ENCODE results near the gene NDUFV1.

Gene NDUFV1

GRCh38 chr11:67574938-67575337 is 31.8 kb upstream of the NDUFV1 start:
- Histone ChIP-seq H3K27ac (ENCODE audit: low read depth in 2 of 2, low read length in 2 of 2) (no peak overlapping the region), H3K27me3 (ENCODE audit: control insufficient read depth in 2 of 2, insufficient read depth in 2 of 2, low read length in 2 of 2) (peaks cover 0 to 3% of the 10 kb centered on the region in 2 donors), H3K36me3 (ENCODE audit: control insufficient read depth in 2 of 2, insufficient read depth in 2 of 2, low read length in 2 of 2) (no peaks in the 10 kb centered on the region), H3K9ac (ENCODE audit: low read depth in 1 of 2, low read length in 2 of 2) (no peak overlapping the region), H3K4me3 (ENCODE audit: low read length in 2 of 2) (no peak overlapping the region), H3K9me3 (ENCODE audit: control insufficient read depth in 2 of 2, low read length in 2 of 2) (no peaks in the 10 kb centered on the region), H3K4me1 (ENCODE audit: control insufficient read depth in 2 of 2, insufficient read depth in 2 of 2, low read length in 2 of 2) (peaks cover 5 to 6% of the 10 kb centered on the region in 2 donors)

DNA sequence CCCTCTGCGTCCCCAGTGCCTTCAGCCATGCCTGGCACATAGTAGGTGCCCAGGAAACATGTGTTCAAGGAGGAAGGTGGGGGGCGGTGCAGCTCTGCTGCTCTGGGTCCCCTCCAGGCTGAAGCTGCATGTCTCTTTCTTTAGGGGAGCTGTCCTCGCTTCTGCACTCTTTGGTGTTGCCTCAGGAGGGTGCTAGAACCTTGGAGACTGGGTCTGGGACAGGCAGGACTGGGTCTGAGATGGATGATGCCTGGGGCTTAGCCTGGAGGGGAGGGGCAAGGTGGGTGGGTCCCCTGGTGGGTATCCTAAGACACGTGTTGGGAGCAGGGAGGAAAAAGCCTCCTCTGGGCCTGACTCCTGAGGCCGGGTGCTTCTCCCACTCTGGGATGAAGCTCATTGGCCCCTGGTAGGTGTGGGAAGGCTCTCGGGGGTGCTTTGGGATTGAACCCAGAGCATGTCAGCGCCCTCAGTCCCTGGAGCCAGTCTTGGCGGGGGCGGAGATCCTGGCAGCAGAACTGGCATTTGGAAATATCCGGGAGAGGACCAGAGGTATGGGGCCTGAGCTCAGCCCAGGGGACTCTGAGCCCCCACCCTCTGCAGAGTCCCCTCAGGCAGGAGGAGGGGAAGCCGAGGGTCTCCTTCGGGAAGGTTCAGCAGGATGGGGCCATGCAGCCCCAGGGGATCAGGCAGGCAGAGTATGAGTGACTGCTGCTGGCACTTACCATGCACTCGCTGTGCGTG is 29.8 kb upstream of the NDUFV1 start:
- no peak overlapping the region for H3K27ac ChIP-seq (ENCODE audit: low read depth in 2 of 2, low read length in 2 of 2)

DNA sequence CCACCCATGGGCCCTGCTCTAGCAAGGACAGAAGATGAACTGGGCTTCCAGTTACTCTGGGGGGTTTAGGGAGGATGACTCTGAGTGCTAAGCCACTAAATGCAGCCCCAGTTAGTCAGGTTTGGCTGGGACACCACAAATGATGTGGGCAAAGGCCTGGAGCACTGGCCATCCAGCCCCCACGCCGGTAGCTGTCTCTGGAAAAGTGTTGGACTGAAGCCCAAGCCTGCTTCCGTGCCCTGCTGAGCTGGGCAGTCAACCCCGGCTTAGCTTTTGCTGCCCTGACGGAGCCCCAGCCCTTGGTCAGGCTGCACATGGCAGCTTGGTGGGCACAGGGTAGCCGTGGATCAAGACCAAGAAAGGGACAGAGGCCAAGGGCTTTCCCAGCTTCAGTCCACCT is 28.8 kb upstream of the NDUFV1 start:
- Histone ChIP-seq H3K36me3 (ENCODE audit: control insufficient read depth in 2 of 2, insufficient read depth in 2 of 2, low read length in 2 of 2) (no peaks in the 10 kb centered on the region), H3K4me3 (ENCODE audit: low read length in 2 of 2) (no peak overlapping the region), H3K9ac (ENCODE audit: low read depth in 1 of 2, low read length in 2 of 2) (no peak overlapping the region), H3K27ac (ENCODE audit: low read depth in 2 of 2, low read length in 2 of 2) (no peak overlapping the region), H3K27me3 (ENCODE audit: control insufficient read depth in 2 of 2, insufficient read depth in 2 of 2, low read length in 2 of 2) (peaks cover 0 to 3% of the 10 kb centered on the region in 2 donors), H3K4me1 (ENCODE audit: control insufficient read depth in 2 of 2, insufficient read depth in 2 of 2, low read length in 2 of 2) (peaks cover 9 to 12% of the 10 kb centered on the region in 2 donors), H3K9me3 (ENCODE audit: control insufficient read depth in 2 of 2, low read length in 2 of 2) (no peaks in the 10 kb centered on the region)

More for the DNA sequence above, 29.8 kb upstream of the NDUFV1 start:
- H3K9ac ChIP-seq (ENCODE audit: low read depth in 1 of 2, low read length in 2 of 2), result no peak overlapping the region
- H3K9me3 ChIP-seq (ENCODE audit: control insufficient read depth in 2 of 2, low read length in 2 of 2), result no peaks in the 10 kb centered on the region
- no peak overlapping the region for H3K4me3 ChIP-seq (ENCODE audit: low read length in 2 of 2)
- H3K36me3 ChIP-seq (ENCODE audit: control insufficient read depth in 2 of 2, insufficient read depth in 2 of 2, low read length in 2 of 2), result no peaks in the 10 kb centered on the region
- peaks cover 6 to 8% of the 10 kb centered on the region in 2 donors for H3K4me1 ChIP-seq (ENCODE audit: control insufficient read depth in 2 of 2, insufficient read depth in 2 of 2, low read length in 2 of 2)
- H3K27me3 ChIP-seq (ENCODE audit: control insufficient read depth in 2 of 2, insufficient read depth in 2 of 2, low read length in 2 of 2), result peaks cover 0 to 3% of the 10 kb centered on the region in 2 donors

DNA sequence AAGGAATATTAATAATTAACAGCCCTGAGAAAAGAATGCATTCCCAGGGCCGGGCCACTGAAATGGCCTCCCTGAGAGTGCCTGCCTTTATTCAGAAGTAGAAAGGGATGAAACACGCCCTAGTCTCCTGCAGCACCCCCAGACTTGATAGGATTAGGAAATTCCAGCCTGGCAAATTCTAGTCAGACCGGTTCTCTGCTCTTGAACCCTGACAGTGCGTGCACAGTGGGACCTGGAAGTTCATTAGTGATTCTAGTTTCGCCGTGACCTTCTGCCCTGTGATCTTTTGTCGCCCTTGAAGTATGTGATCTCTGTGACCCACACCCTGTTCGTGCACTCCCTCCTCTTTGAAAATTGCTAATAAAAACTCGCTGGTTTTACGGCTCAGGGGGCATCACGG is 25.3 kb upstream of the NDUFV1 start:
- Histone ChIP-seq H3K9ac (ENCODE audit: low read depth in 1 of 2, low read length in 2 of 2) (no peak overlapping the region), H3K4me3 (ENCODE audit: low read length in 2 of 2) (no peak overlapping the region), H3K27me3 (ENCODE audit: control insufficient read depth in 2 of 2, insufficient read depth in 2 of 2, low read length in 2 of 2) (peaks cover 0 to 3% of the 10 kb centered on the region in 2 donors), H3K4me1 (ENCODE audit: control insufficient read depth in 2 of 2, insufficient read depth in 2 of 2, low read length in 2 of 2) (peaks cover 16 to 19% of the 10 kb centered on the region in 2 donors), H3K27ac (ENCODE audit: low read depth in 2 of 2, low read length in 2 of 2) (no peak overlapping the region), H3K9me3 (ENCODE audit: control insufficient read depth in 2 of 2, low read length in 2 of 2) (no peaks in the 10 kb centered on the region), H3K36me3 (ENCODE audit: control insufficient read depth in 2 of 2, insufficient read depth in 2 of 2, low read length in 2 of 2) (peaks cover 5 to 10% of the 10 kb centered on the region in 2 donors)

- no peaks in the 10 kb centered on the region for H3K9me3 ChIP-seq (ENCODE audit: control insufficient read depth in 2 of 2, low read length in 2 of 2)
- H3K36me3 ChIP-seq (ENCODE audit: control insufficient read depth in 2 of 2, insufficient read depth in 2 of 2, low read length in 2 of 2), result peaks cover 5 to 10% of the 10 kb centered on the region in 2 donors
- peaks cover 0 to 3% of the 10 kb centered on the region in 2 donors for H3K27me3 ChIP-seq (ENCODE audit: control insufficient read depth in 2 of 2, insufficient read depth in 2 of 2, low read length in 2 of 2)
- no peak overlapping the region for H3K27ac ChIP-seq (ENCODE audit: low read depth in 2 of 2, low read length in 2 of 2)
- H3K9ac ChIP-seq (ENCODE audit: low read depth in 1 of 2, low read length in 2 of 2), result no peak overlapping the region
- peaks cover 16 to 19% of the 10 kb centered on the region in 2 donors for H3K4me1 ChIP-seq (ENCODE audit: control insufficient read depth in 2 of 2, insufficient read depth in 2 of 2, low read length in 2 of 2)
- H3K4me3 ChIP-seq (ENCODE audit: low read length in 2 of 2), result no peak overlapping the region
Measured at GRCh38 chr11:67582011-67582410, 24.7 kb upstream of the NDUFV1 start.

GRCh38 chr11:67583247-67584204 is 23.2 kb upstream of the NDUFV1 start, which contains the start of gene GSTP1:
Gene GSTP1, plus strand, starts transcription at chr11:67583812. Its CDS starts 32 bp downstream, at chr11:67583844.
- Histone ChIP-seq H3K4me1 (ENCODE audit: control insufficient read depth in 2 of 2, insufficient read depth in 2 of 2, low read length in 2 of 2) (peaks cover 16 to 19% of the 10 kb centered on the region in 2 donors), H3K9ac (ENCODE audit: low read depth in 1 of 2, low read length in 2 of 2) (peak within 1 kb of the TSS; percentile 65 to 81), H3K27me3 (ENCODE audit: control insufficient read depth in 2 of 2, insufficient read depth in 2 of 2, low read length in 2 of 2) (no peaks in the 10 kb centered on the region), H3K27ac (ENCODE audit: low read depth in 2 of 2, low read length in 2 of 2) (peak within 1 kb of the TSS; percentile 93 to 95), H3K36me3 (ENCODE audit: control insufficient read depth in 2 of 2, insufficient read depth in 2 of 2, low read length in 2 of 2) (peaks cover 5 to 10% of the 10 kb centered on the region in 2 donors), H3K4me3 (ENCODE audit: low read length in 2 of 2) (peak within 1 kb of the TSS; percentile 74 to 75), H3K9me3 (ENCODE audit: control insufficient read depth in 2 of 2, low read length in 2 of 2) (no peaks in the 10 kb centered on the region)

- Histone ChIP-seq H3K36me3 (ENCODE audit: control insufficient read depth in 2 of 2, insufficient read depth in 2 of 2, low read length in 2 of 2) (peaks cover 5 to 10% of the 10 kb centered on the region in 2 donors), H3K4me3 (ENCODE audit: low read length in 2 of 2) (peak overlapping the region; percentile 74 to 75), H3K27me3 (ENCODE audit: control insufficient read depth in 2 of 2, insufficient read depth in 2 of 2, low read length in 2 of 2) (no peaks in the 10 kb centered on the region), H3K9ac (ENCODE audit: low read depth in 1 of 2, low read length in 2 of 2) (peak overlapping the region; percentile 65 to 81), H3K4me1 (ENCODE audit: control insufficient read depth in 2 of 2, insufficient read depth in 2 of 2, low read length in 2 of 2) (peaks cover 19% of the 10 kb centered on the region in 2 donors), H3K27ac (ENCODE audit: low read depth in 2 of 2, low read length in 2 of 2) (peak overlapping the region; percentile 93 to 95), H3K9me3 (ENCODE audit: control insufficient read depth in 2 of 2, low read length in 2 of 2) (no peaks in the 10 kb centered on the region)
Measured at GRCh38 chr11:67584205-67584880, 22.4 kb upstream of the NDUFV1 start.

DNA sequence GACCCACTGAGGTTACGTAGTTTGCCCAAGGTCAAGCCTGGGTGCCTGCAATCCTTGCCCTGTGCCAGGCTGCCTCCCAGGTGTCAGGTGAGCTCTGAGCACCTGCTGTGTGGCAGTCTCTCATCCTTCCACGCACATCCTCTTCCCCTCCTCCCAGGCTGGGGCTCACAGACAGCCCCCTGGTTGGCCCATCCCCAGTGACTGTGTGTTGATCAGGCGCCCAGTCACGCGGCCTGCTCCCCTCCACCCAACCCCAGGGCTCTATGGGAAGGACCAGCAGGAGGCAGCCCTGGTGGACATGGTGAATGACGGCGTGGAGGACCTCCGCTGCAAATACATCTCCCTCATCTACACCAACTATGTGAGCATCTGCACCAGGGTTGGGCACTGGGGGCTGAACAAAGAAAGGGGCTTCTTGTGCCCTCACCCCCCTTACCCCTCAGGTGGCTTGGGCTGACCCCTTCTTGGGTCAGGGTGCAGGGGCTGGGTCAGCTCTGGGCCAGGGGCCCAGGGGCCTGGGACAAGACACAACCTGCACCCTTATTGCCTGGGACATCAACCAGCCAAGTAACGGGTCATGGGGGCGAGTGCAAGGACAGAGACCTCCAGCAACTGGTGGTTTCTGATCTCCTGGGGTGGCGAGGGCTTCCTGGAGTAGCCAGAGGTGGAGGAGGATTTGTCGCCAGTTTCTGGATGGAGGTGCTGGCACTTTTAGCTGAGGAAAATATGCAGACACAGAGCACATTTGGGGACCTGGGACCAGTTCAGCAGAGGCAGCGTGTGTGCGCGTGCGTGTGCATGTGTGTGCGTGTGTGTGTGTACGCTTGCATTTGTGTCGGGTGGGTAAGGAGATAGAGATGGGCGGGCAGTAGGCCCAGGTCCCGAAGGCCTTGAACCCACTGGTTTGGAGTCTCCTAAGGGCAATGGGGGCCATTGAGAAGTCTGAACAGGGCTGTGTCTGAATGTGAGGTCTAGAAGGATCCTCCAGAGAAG is 21.6 kb upstream of the NDUFV1 start:
- Histone ChIP-seq H3K9me3 (ENCODE audit: control insufficient read depth in 2 of 2, low read length in 2 of 2) (no peaks in the 10 kb centered on the region), H3K4me1 (ENCODE audit: control insufficient read depth in 2 of 2, insufficient read depth in 2 of 2, low read length in 2 of 2) (peaks cover 14 to 16% of the 10 kb centered on the region in 2 donors), H3K4me3 (ENCODE audit: low read length in 2 of 2) (peak overlapping the region in 1 of 2 donors; percentile 75), H3K27me3 (ENCODE audit: control insufficient read depth in 2 of 2, insufficient read depth in 2 of 2, low read length in 2 of 2) (no peaks in the 10 kb centered on the region), H3K36me3 (ENCODE audit: control insufficient read depth in 2 of 2, insufficient read depth in 2 of 2, low read length in 2 of 2) (peaks cover 5 to 10% of the 10 kb centered on the region in 2 donors), H3K27ac (ENCODE audit: low read depth in 2 of 2, low read length in 2 of 2) (peak overlapping the region; percentile 93 to 95), H3K9ac (ENCODE audit: low read depth in 1 of 2, low read length in 2 of 2) (peak overlapping the region; percentile 65 to 81)

- Histone ChIP-seq H3K36me3 (ENCODE audit: control insufficient read depth in 2 of 2, insufficient read depth in 2 of 2, low read length in 2 of 2) (peaks cover 5 to 10% of the 10 kb centered on the region in 2 donors), H3K27ac (ENCODE audit: low read depth in 2 of 2, low read length in 2 of 2) (no peak overlapping the region), H3K27me3 (ENCODE audit: control insufficient read depth in 2 of 2, insufficient read depth in 2 of 2, low read length in 2 of 2) (no peaks in the 10 kb centered on the region), H3K9me3 (ENCODE audit: control insufficient read depth in 2 of 2, low read length in 2 of 2) (no peaks in the 10 kb centered on the region), H3K9ac (ENCODE audit: low read depth in 1 of 2, low read length in 2 of 2) (no peak overlapping the region), H3K4me1 (ENCODE audit: control insufficient read depth in 2 of 2, insufficient read depth in 2 of 2, low read length in 2 of 2) (peaks cover 14 to 16% of the 10 kb centered on the region in 2 donors), H3K4me3 (ENCODE audit: low read length in 2 of 2) (no peak overlapping the region)
Measured at GRCh38 chr11:67585911-67586310, 20.8 kb upstream of the NDUFV1 start.
